HCT116 (cell line): ENCODE measurements around the gene FHL2. TPM values are rescaled to one million over a fixed set of nuclear protein-coding genes. Genes with fewer than 3 reads are reported as not detected.

Experiments
- ATAC-seq: fragments of 200-7000 bp; cut with Tn5 transposase; 2 replicates; pipeline ENCODE4 v1.9.1; 2020; ENCODE audit warnings: mild to moderate bottlenecking, moderate library complexity
- BruUV-seq: library from RNA; stranded (reverse); fragments of 400-500 nt; replicated peaks from 2 replicates; lab custom pipeline; 2021; lab: Mats Ljungman, UMichigan
- CTCF ChIA-PET: fragments of 300-600 bp; sonication (Branson Sonifier 250); formaldehyde crosslinking; loops from one replicate; lab custom pipeline; 2021; ENCODE audit warnings: antibody characterized with exemption; lab: Charles Lee
- POLR2A ChIA-PET: fragments of 300-600, 350-600 bp; sonication (Branson Sonifier 250); formaldehyde crosslinking; loops from one replicate; lab custom pipeline; 2021; ENCODE audit warnings: antibody characterized with exemption; lab: Charles Lee
- RAD21 ChIA-PET, 2 experiments: fragments of 300-600 bp; sonication (Branson Sonifier 250); formaldehyde crosslinking; loops; one replicate each; lab custom pipeline; 2023; ENCODE audit warnings: low total read pairs in 2 of 2; ENCODE audit not compliant: uncharacterized antibody in 2 of 2, unreplicated experiment in 2 of 2, low non-redundant PET in 1 of 2; lab: Charles Lee
- DNase-seq: peaks from one replicate; pipeline ENCODE4 v3.0.0-alpha.2; 2010; ENCODE audit warnings: low read depth, low spot score
- H2AFZ ChIP-seq: fragments of 200-600 bp; shearing (Covaris generic), sonication (generic); 2 replicates; pipeline ENCODE4 v1.6.1; 2017; ENCODE audit warnings: low read depth, mixed run types, mixed read lengths, antibody characterized with exemption, low read length; ENCODE audit not compliant: poor library complexity, severe bottlenecking
- H3K27ac ChIP-seq: 2 replicates; pipeline ENCODE4 v1.5.1; 2012; ENCODE audit warnings: low read depth, low read length
- H3K27me3 ChIP-seq: fragments of 200-600 bp; sonication (generic); 2 replicates; pipeline ENCODE4 v1.6.1; 2016; ENCODE audit warnings: mixed run types, low read length, mixed read lengths; ENCODE audit not compliant: insufficient read depth
- H3K36me3 ChIP-seq, 2 experiments: fragments of 200-500 bp in 1 of 2; fragments of 200-600 bp in 1 of 2; sonication (Bioruptor generic) in 1 of 2; sonication (generic) in 1 of 2; 2 replicates each; pipeline versions ENCODE4 v1.5.1 to v1.6.1; 2014 to 2016; ENCODE audit warnings: low read length in 2 of 2, inconsistent platforms in 1 of 2, mixed read lengths in 1 of 2, mixed run types in 1 of 2; ENCODE audit not compliant: insufficient read depth in 2 of 2, control insufficient read depth in 1 of 2
- H3K4me1 ChIP-seq, 2 experiments: fragments of 200-600 bp in 1 of 2; sonication (generic) in 1 of 2; 2 replicates each; pipeline versions ENCODE4 v1.5.1 to v1.6.1; 2012 to 2017; ENCODE audit warnings: low read length in 2 of 2, inconsistent platforms in 1 of 2, mild to moderate bottlenecking in 1 of 2, mixed read lengths in 1 of 2, mixed run types in 1 of 2, moderate library complexity in 1 of 2; ENCODE audit not compliant: insufficient read depth in 2 of 2, control insufficient read depth in 1 of 2
- H3K4me2 ChIP-seq: fragments of 200-600 bp; sonication (generic); 2 replicates; pipeline ENCODE4 v1.6.1; 2017; ENCODE audit warnings: mixed run types, low read length, mixed read lengths
- H3K4me3 ChIP-seq, 2 experiments: fragments of 200-600 bp in 1 of 2; sonication (generic) in 1 of 2; replicated peaks in 1 of 2; 2 replicates each; pipeline ENCODE4 v1.5.1; 2011 to 2016; ENCODE audit warnings: low read length in 2 of 2, control low read depth in 1 of 2, low read depth in 1 of 2, mild to moderate bottlenecking in 1 of 2, mixed read lengths in 1 of 2, mixed run types in 1 of 2
- H3K79me2 ChIP-seq: fragments of 200-600 bp; sonication (generic); 2 replicates; pipeline ENCODE4 v1.6.1; 2017; ENCODE audit warnings: mild to moderate bottlenecking, mixed run types, low read length, moderate library complexity, mixed read lengths; ENCODE audit not compliant: insufficient read depth
- H3K9ac ChIP-seq: fragments of 200-600 bp; sonication (generic); 2 replicates; pipeline ENCODE4 v1.6.1; 2016; ENCODE audit warnings: low read length, mixed read lengths
- H3K9me2 ChIP-seq: fragments of 200-600 bp; sonication (generic), shearing (Covaris generic); 2 replicates; pipeline ENCODE4 v1.6.1; 2017; ENCODE audit warnings: mixed run types, mild to moderate bottlenecking, moderate library complexity; ENCODE audit not compliant: insufficient read depth
- H3K9me3 ChIP-seq, 2 experiments: fragments of 200-500 bp in 1 of 2; fragments of 200-600 bp in 1 of 2; sonication (Bioruptor generic) in 1 of 2; sonication (generic) in 1 of 2; 2 replicates each; pipeline ENCODE4 v1.6.1; 2014 to 2017; ENCODE audit warnings: low read length in 2 of 2, mixed read lengths in 2 of 2, inconsistent platforms in 1 of 2, low read depth in 1 of 2, mild to moderate bottlenecking in 1 of 2, mixed run types in 1 of 2, moderate library complexity in 1 of 2; ENCODE audit not compliant: control insufficient read depth in 1 of 2, insufficient read depth in 1 of 2
- H4K20me1 ChIP-seq: fragments of 200-600 bp; sonication (generic), shearing (Covaris generic); 2 replicates; pipeline ENCODE4 v1.6.1; 2017; ENCODE audit warnings: mixed run types, mild to moderate bottlenecking, moderate library complexity; ENCODE audit not compliant: insufficient read depth
- CBX3 ChIP-seq: IDR thresholded peaks from 2 replicates; pipeline ENCODE4 v1.6.1; 2012; ENCODE audit warnings: low read depth
- CEBPB ChIP-seq: IDR thresholded peaks from 2 replicates; pipeline ENCODE4 v1.6.1; 2012; ENCODE audit warnings: low read depth
- EGR1 ChIP-seq: IDR thresholded peaks from 2 replicates; pipeline ENCODE4 v1.6.1; 2012; ENCODE audit warnings: low read depth
- ELF1 ChIP-seq: IDR thresholded peaks from 2 replicates; pipeline ENCODE4 v1.6.1; 2012; ENCODE audit warnings: low read depth, borderline replicate concordance
- EZH2 ChIP-seq: fragments of 200-600 bp; sonication (generic); IDR thresholded peaks from 2 replicates; pipeline ENCODE4 v1.6.1; 2017; ENCODE audit warnings: antibody characterized with exemption, mixed run types
- EZH2phosphoT487 ChIP-seq: fragments of 200-600 bp; IDR thresholded peaks from 2 replicates; pipeline ENCODE4 v1.6.1; 2018; ENCODE audit warnings: antibody characterized with exemption, borderline replicate concordance
- JUND ChIP-seq: IDR thresholded peaks from 2 replicates; pipeline ENCODE4 v1.6.1; 2012
- POLR2A ChIP-seq: IDR thresholded peaks from 2 replicates; pipeline ENCODE4 v1.7.0; 2011; ENCODE audit warnings: borderline replicate concordance; ENCODE audit not compliant: insufficient read depth, insufficient read length; ENCODE audit errors: extremely low read depth
- POLR2AphosphoS5 ChIP-seq: IDR thresholded peaks from 2 replicates; pipeline ENCODE4 v1.6.1; 2011; ENCODE audit warnings: mild to moderate bottlenecking, low read depth, low read length, moderate library complexity
- RAD21 ChIP-seq: IDR thresholded peaks from 2 replicates; pipeline ENCODE4 v1.6.1; 2012; ENCODE audit warnings: low read depth, mild to moderate bottlenecking
- SP1 ChIP-seq: IDR thresholded peaks from 2 replicates; pipeline ENCODE4 v1.6.1; 2012; ENCODE audit warnings: low read depth
- TCF7L2 ChIP-seq: IDR thresholded peaks from 2 replicates; pipeline ENCODE4 v1.7.0; 2011; ENCODE audit warnings: borderline replicate concordance, inconsistent platforms; ENCODE audit not compliant: insufficient read depth, insufficient read length; ENCODE audit errors: extremely low read depth
- YY1 ChIP-seq: IDR thresholded peaks from 2 replicates; pipeline ENCODE4 v1.6.1; 2011; ENCODE audit warnings: low read length, low read depth, moderate library complexity, mild to moderate bottlenecking; ENCODE audit not compliant: insufficient replicate concordance; ENCODE audit errors: extremely low read depth
- ZNF274 ChIP-seq: fragments of 200-500 bp; sonication (Bioruptor generic); IDR thresholded peaks from 2 replicates; pipeline ENCODE4 v1.6.1; 2014; ENCODE audit warnings: mild to moderate bottlenecking, low read depth, low read length, inconsistent platforms
- intact Hi-C: fragments of 100-400 bp; cut with micrococcal nuclease; formaldehyde crosslinking; loops from 2 replicates; pipeline ENCODE4 v1.10.0; 2022
- total RNA-seq: library from RNA; stranded (reverse); gene quantifications from one replicate; pipeline ENCODE4 v1.2.1, GENCODE V29; 2021; ENCODE audit not compliant: unreplicated experiment
- TF ChIP-seq, protein P1 (sequence below): IDR thresholded peaks from 2 replicates; pipeline ENCODE4 v1.6.1; 2011; ENCODE audit warnings: mild to moderate bottlenecking, low read length, moderate library complexity; ENCODE audit not compliant: insufficient replicate concordance; ENCODE audit errors: extremely low read depth
- TF ChIP-seq, protein P2 (sequence below): IDR thresholded peaks from 2 replicates; pipeline ENCODE4 v1.6.1; 2012

The FHL2 gene
- total RNA-seq, 1 experiment from 2014 or later = 86.6 TPM

DNA sequence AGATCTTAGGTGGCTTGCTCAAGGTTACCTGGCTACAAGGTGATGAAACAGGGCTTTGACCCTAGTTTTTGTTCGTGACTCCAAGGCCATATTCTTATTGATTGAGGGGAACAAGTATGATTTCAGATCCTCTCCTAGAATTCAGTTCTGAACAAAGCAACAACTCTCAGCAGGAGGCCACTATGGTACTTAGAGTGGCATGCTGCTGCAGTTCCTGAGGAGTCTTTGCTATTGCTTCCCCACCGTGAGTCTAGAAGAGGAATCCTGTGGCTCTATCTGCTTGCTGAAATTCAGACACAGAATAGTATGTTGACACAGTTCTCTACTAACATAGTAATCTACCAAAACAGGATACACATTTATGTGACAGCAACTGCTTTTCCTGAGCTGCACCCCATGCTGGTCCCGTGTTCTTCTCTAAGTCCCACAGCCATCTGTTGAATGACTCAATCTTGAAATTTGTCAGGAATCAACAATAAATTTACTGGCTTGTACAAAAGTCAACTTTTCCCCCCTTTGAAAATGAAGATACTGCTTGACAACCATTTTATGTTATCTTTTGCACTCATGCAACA is 73.4 kb downstream of the FHL2 start:
- ChIA-PET RAD21 (no interaction called here), POLR2A (no interaction called here), CTCF (no interaction called here)
- Histone ChIP-seq H3K9me3 (no peaks in the 10 kb centered on the region), H2AFZ (no peak overlapping the region), H3K9me2 (no peaks in the 10 kb centered on the region), H4K20me1 (no peaks in the 10 kb centered on the region), H3K9ac (no peak overlapping the region), H3K4me1 (peaks cover 12 to 20% of the 10 kb centered on the region in 2 experiments)
- ATAC-seq = no peak
- BruUV-seq = TSS peak; percentile 0
- intact Hi-C loops = no loop called here
- no peak for TF ChIP-seq CEBPB
- no peak for TF ChIP-seq EGR1
- no peak for TF ChIP-seq ZNF274
- no peak for TF ChIP-seq JUND
- TF ChIP-seq ELF1 = no peak
- no peak for TF ChIP-seq SP1
- TF ChIP-seq EZH2 = no peak
- no peak for TF ChIP-seq RAD21
- TF ChIP-seq POLR2AphosphoS5 = no peak
- TF ChIP-seq POLR2A = no peak
- TF ChIP-seq YY1 = no peak
- TF ChIP-seq, protein P1, sequence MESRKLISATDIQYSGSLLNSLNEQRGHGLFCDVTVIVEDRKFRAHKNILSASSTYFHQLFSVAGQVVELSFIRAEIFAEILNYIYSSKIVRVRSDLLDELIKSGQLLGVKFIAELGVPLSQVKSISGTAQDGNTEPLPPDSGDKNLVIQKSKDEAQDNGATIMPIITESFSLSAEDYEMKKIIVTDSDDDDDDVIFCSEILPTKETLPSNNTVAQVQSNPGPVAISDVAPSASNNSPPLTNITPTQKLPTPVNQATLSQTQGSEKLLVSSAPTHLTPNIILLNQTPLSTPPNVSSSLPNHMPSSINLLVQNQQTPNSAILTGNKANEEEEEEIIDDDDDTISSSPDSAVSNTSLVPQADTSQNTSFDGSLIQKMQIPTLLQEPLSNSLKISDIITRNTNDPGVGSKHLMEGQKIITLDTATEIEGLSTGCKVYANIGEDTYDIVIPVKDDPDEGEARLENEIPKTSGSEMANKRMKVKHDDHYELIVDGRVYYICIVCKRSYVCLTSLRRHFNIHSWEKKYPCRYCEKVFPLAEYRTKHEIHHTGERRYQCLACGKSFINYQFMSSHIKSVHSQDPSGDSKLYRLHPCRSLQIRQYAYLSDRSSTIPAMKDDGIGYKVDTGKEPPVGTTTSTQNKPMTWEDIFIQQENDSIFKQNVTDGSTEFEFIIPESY = no peak
- TF ChIP-seq TCF7L2 = no peak
- TF ChIP-seq, protein P2, sequence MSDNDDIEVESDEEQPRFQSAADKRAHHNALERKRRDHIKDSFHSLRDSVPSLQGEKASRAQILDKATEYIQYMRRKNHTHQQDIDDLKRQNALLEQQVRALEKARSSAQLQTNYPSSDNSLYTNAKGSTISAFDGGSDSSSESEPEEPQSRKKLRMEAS = no peak
- no peak for TF ChIP-seq CBX3
- no peak for TF ChIP-seq EZH2phosphoT487
- TF ChIP-seq, all 23 proteins: peak for 0
- no peaks in the 10 kb centered on the region for H3K36me3 ChIP-seq
- no peak overlapping the region for H3K27ac ChIP-seq
- no peaks in the 10 kb centered on the region for H3K27me3 ChIP-seq
- H3K4me2 ChIP-seq = no peak overlapping the region
- peaks cover 82% of the 10 kb centered on the region for H3K79me2 ChIP-seq
- H3K4me3 ChIP-seq = no peak overlapping the region
- no peak for DNase-seq
